Measurements from ENCODE around the gene TBC1D19.
"Not testable (repeated sequence)": the region's sequence is repeated elsewhere in the genome, so short reads cannot be mapped to it uniquely, and the experiment has no call there.

TBC1D19 gene, protein sequence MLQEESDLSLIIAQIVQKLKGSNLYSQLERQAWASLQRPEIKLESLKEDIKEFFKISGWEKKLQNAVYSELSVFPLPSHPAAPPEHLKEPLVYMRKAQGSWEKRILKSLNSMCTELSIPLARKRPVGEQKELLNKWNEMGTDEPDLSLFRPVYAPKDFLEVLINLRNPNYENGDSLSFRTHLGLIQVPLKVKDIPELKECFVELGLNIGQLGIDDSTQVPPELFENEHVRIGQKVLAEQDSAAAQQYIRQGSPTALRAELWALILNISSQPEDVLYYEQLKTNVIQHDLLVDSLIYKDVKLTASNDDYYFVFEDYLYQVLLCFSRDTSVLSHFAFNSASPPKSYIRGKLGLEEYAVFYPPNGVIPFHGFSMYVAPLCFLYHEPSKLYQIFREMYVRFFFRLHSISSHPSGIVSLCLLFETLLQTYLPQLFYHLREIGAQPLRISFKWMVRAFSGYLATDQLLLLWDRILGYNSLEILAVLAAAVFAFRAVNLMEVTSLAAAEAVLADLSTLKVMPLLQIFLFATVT

DNA sequence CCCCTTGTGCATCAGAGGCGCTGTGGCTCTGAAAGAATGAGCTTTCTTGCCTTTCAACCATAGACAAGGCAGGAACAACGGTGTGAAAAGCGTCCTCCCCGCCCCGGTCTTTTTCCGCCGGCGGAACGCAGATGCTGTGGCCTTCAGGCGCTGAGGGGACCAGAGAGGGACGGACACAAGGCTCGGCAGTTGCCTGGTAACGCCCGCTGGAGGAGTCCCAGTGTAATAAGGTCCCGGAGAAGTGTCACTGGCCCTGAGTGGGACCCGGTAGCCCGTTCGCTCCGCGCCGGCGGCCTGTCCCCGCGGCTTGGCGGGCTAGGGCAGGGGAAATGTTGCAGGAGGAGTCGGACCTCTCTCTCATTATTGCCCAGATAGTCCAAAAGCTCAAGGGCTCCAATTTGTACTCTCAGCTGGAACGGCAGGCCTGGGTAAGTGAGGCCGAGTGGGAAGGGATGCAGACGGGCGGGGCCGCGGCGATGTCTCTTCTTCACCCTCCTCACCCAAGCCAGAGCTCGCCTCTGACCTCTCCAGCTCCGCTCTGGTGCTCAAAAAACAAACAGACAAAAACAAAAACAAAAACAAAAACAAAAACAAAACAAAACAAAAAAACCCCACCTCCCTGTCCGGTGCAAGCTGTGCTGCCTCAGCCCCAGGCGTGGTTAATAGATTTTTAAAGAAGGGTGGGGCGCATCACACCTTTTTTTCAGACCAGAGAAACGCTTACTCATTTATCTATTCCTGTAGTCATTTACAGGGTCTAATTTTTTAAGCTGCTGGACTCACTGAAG is at the start of gene TBC1D19:
Gene TBC1D19, plus strand, starts transcription at position 220 of the 788 bp plus-strand sequence. Its CDS starts 110 bp downstream, at position 330.
- peak; percentile 84 for DNase-seq

DNA sequence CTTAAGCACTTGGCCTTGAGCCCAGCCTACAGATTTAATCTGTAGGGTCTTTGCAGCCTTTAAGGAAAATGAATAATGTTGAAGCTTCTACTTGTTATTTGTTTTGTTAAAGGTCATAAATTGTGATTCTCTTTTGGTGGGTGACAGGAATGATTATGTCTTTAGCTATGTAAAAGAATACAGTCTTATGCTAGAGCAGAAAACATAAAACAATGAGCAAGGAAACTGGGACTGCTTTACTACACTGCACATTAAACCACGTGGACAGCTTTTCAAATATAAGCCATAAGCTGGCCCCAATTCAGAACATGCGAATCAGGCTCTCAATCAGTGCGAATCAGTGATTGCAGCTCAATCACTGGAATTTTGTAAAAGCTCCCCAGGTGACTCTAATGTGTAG is 40.9 kb upstream of the TBC1D19 start:
- DNase-seq: no peak

DNA sequence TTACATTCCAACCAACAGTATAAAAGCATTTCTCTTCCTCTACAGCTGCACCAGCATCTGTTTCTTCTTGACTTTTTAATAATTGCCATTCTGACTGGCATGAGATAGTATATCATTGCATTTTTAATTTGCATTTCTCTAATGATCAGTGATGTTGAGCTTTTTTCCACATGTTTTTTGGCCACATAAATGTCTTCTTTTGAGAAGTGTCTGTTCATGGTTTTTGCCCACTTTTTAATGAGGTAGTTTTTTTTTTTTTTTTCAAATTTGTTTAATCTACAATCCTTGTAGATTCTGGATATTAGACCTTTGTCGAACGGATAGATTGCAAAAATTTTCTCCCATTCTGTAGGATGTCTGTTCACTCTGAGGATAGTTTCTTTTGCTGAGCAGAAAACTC is 39.5 kb upstream of the TBC1D19 start:
- no peak for DNase-seq

DNA sequence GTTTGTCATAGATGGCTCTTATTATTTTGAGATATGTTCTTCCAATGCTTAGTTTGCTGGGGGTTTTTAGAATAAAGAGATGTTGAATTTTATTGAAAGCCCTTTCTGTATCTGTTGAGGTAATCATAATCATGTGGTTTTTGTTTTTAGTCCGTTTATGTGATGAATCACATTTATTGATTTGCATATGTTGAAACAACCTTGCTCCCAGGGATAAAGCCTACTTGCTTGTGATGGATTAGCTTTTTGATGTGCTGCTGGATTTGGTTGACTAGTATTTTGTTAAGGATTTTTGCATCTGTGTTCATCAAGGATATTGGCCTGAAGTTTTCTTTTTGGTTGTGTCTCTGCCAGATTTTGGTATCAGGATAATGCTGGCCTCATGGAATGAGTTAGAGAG is 35.5 kb upstream of the TBC1D19 start:
- DNase-seq: not testable (repeated sequence)

DNA sequence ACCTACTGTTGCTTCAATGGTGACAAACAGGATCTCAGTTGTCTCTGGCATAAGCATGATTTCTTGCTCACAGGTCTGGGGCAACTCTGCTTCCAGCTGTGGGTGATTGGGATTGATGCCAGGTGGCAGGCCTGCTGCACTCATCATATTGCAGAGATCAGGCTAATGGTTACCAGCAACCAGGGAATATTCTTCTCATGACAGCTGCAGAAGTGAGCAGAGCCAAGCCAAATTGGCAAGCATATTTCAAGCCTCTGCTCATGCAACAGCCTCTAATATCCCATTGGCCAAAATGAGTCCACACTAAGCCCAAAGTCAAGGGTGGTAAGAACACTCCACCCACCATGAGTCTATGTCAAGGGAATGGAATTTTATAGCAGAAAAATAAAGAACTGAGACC is 26.7 kb upstream of the TBC1D19 start:
- DNase-seq: no peak

DNA sequence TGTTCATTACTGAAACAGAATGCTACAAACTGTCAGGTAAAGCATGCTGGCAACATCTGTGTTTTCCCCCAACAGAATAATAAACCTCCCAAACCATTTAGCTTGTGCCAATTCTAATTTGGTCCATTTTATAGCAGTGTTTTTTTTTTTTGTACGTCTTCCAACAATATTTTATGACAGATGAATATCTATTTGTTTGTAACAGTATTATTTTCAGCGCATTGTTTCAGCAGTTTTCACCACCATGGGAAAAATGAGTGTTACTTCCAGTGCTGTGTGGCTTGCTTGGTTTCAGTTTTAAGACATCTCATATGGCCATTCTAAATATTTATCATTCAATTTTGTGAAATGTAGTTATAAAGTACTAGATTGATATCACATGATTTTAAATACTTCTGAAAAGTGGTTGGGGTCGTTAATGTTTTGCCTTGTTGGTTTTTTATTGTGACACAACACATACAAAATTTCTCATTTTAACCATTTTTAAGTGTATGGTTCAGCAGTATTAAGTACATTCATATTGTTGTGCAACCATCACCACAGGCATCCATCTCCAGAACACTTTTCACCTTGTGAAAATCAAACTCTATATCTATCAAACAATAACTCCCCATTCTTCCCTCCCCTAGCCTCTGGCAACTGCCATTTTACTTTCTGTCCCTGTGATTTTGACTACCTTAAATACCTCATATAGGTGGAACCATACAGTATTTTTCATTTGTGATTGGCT is 25.6 kb upstream of the TBC1D19 start:
- DNase-seq: no peak

DNA sequence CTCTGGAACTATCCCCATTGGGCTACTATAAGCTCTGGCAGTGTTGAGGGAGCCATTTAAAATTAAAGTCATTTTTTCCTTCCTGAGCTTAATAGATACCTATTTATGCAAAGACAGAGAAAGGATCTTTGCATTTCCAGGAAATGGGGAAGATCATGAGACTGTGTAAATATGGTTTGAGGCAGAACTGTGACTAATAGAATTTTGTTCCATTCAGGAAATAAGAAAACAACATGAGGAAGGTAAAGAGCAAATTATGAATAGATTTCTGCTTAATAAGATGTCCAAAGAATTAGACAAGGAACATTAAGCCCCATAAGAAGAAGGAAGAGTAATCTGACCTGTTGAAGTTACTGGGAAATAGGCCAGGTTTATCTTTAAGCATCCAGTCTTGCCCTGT is 17.8 kb upstream of the TBC1D19 start:
- DNase-seq: no peak

DNA sequence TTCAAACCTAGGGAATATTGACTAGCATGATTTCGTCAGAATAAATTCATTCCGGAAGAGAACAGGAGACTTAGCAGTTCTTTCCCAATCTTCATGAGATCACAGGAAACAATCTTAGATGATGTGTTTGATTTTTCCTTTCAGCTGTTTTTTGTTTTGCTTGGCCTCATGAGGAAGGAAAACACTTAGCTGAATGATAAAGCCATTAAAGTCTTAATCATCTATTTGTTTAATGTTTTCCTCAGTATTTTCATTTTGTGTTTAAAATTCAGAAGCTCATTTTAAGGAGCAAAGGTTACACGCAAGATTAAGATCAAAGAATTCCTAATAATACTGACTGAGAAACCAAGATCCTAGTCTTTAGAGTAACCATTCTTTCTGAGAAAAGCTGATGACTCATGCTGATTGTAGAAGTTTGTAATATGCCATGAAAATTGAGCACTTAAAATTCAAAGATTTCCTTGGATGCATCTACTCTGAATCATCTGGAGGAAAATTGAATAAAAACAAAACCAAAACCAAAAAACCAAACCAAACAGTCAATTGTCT is 15.4 kb upstream of the TBC1D19 start:
- DNase-seq: no peak

DNA sequence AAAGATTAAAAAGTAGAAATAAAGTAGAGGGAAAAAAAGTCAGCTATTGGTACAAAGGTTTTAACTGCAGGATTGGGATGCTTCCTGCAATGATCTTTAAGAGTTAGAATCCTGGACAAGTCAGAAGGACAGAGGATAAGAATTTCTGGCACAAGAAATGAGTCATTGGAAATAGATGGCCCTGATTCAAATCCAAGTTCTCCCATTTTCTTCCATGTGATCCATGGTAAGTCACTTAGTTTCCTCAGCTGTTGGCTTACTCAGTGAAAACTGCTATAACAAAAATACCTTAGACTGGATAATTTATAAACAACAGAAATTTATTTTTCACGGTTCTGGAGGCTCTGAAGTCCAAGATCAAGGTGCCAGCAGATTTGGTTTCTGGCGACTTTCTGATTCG is 13.3 kb upstream of the TBC1D19 start:
- DNase-seq: no peak

DNA sequence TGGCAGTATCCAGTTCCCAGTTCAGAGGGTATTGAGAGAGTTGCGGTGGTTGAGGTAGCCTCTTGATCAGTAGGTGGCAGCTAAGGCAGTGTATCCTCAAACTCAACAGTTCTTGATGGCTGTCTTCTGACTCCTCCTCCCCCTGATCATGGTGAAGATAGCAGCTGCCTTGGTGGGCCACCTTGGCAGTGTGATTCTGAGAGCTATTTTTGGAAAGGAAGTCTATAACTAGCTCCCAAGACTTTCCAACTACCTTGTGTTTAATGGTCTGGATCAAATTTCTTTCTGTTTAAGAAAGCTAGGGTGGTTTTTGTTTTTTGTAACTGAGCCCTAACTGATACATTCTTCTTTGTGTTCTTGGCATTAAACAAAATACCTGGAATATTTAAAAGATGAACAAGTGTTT is 10.5 kb upstream of the TBC1D19 start:
- DNase-seq: no peak

DNA sequence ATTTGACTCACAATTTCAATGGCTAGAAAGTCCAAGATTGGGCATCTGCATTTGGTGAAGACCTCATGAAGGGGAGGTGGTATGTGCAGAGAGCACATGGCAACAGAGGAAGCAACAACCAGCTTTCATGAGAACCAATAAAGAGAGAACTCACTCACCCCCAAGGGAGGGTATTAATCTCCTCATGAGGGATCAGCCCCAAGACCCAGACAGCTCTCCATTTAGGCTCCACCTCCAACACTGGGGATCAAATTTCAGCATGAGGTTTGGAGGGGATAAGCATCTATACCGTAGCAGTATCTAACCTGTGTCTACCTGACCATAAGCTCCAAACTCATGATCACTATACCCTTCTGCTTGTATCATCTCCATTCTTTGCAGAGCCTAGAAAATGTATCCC is 9.3 kb upstream of the TBC1D19 start:
- DNase-seq: no peak

DNA sequence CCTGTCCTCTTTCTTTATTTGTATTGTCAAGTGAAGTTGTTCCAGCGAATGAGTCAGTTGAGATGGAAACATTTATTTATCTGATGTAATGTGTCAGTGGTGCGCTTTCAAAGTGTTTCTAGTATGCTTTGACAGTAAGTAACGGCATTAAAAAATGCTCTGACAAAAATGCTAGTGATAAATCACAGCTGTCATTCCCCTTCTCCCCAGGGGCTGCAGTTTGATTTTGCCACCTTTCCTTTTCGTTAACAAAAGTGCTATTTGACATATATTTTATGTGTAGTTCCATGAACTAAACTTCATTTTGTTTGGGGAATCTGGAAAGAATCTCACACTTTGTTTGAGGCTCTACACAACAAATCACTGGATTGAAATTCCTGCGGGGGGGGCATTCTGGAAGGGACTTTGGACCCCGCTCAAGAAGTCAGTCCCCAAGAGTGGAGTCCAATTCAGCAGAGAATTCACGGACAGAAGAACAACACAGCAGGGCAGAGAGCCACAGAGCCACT is 7.6 kb upstream of the TBC1D19 start:
- no peak for DNase-seq

DNA sequence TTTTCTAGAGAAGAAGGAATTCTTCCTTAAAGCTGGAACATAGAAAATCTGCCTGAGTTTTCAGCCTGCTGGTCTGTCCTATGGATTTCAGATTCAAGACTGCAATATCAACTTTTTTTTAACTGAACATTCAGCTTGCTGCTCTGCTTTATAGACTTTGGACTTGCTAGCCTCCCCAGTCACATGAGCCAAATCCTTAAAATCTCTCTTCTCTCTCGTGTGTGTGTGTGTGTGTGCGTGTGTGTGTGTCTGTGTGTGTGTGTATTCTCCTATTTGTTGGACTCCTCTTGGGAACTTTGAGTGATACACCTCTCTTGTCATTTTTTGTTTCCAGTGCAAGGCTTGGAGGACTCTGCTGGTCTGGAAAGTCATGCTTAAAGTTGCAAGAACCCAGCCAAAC is 6.8 kb upstream of the TBC1D19 start:
- DNase-seq: no peak

DNA sequence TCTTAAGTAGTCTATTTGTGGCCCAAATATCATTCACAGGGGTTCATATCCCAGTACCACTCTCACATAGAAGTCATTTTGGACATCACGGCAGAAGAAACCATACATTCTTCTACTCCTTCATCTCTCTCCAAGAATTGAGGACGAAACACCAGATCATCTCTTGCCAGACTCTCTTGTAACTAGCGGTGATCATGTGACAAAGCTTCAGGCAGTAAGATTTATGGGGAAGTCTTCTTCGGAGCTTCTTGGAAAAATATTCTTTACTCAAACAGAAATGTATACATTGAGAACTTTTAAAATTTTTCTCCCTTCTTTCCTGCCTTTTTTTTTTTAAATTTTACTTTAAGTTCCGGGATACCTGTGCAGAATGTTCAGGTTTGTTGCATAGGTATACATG is 4.7 kb upstream of the TBC1D19 start:
- no peak for DNase-seq

DNA sequence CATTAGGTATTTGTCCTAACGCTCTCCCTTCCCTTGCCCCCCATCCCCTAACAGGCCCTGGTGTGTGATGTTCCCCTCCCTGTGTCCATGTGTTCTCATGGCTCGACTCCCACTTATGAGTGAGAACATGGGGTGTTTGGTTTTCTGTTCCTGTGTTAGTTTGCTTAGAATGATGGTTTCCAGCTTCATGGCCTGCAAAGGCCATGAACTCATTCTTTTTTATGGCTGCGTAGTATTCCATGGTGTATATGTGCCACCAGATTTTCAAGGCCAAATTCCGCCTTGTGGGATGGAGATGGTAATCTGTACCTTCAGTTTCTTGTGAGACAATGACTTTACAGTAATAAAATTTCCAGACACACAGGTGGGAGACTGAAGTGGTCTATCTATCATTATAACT is 2.5 kb upstream of the TBC1D19 start:
- DNase-seq: not testable (repeated sequence)

DNA sequence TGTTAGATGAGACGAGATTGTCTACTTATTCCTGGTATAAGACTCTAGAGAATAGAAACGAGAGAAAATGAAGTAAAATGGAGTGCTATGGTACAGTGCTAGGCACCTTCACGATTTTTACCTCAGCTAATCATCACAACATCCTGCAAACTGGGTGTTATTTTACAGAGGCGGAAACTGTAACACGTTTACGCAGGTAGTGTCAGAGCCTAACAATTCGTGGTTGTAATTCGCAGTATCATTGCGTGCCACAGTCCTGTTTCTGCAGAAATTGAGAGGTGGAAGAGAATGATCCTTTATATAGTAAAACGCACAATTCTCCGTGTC is 383 bp upstream of the TBC1D19 start:
- no peak for DNase-seq

DNA sequence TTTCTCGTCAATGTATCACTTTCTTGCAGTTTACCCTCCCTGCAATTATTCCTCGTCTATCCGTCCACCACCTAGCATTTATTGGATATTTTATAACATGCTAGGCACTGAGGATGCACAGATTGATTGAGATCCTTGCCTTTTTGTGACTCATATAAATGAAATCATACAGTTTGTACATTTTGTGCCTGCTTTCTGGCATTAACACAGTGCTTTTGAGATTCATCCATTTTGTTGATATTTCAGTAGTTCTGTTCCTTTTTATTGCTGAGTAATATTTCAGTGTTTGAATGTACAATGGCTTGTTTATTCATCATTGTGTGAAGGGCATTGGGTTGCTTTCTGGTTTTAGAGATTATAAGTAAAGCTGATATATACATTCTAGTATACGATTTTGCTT is 841 bp downstream of the TBC1D19 start:
- DNase-seq: no peak

DNA sequence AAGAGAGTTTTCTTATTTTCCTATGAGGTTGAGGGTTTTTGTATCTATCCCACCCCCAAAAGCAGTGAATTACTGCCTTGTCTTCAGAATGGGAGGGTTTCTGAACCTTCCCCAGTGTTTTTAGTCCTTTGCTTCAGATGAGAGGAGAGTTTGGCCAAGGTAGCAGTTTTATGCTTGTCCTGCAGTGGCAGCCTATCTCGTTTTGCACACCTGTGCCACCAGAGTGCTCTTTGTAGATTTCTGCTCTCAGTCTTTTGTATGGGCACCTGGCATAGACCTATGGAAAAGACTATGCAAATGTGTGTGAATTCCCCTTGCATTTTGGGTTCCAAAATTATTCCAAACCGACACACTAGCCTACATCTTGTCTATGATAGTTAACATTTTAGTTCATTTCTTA is 5.8 kb downstream of the TBC1D19 start:
- no peak for DNase-seq

DNA sequence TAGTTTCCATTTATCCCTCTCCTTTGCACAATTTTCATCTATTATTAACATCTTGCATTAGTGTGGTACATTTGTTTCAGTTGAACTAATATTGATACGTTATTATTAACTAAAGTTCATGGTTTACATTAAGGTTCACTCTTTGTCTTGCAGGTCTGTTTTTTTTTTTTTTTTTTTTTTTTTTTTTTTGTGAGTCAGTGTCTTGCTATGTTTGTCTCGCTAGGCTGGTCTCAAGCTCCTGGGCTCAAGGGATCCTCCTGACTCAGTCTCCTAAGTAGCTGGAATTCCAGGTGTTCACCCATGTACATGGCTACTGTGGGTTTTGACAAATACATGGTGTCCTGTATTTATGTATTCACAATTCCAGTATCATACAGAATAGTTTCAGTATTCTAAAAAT is 6.8 kb downstream of the TBC1D19 start:
- DNase-seq: no peak

DNA sequence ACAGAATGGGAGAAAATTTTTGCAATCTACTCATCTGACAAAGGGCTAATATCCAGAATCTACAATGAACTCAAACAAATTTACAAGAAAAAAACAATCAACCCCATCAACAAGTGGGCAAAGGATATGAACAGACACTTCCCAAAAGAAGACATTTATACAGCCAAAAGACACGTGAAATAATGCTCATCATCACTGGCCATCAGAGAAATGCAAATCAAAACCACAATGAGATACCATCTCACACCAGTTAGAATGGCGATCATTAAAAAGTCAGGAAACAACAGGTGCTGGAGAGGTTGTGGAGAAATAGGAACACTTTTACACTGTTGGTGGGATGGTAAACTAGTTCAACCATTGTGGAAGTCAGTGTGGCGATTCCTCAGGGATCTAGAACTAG is 9.7 kb downstream of the TBC1D19 start:
- not testable (repeated sequence) for DNase-seq

DNA sequence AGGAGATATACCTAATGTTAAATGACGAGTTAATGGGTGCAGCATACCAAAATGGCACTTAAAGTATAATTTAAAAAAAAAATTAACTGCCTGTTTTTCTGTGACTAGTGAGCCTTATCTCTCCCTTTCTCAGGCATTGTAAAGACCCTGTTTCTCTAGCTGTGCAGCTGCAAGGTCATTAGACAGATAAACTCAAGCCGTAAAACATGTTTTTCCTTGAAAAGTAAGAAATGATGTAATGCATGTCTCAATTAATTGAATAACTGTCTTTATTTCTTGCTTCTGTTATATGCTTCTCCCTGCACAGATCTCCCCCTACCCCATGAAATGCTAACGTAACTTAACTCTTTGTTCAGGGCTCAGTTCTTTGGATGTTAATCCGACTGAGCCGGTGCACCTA is 10.5 kb downstream of the TBC1D19 start:
- DNase-seq: no peak

DNA sequence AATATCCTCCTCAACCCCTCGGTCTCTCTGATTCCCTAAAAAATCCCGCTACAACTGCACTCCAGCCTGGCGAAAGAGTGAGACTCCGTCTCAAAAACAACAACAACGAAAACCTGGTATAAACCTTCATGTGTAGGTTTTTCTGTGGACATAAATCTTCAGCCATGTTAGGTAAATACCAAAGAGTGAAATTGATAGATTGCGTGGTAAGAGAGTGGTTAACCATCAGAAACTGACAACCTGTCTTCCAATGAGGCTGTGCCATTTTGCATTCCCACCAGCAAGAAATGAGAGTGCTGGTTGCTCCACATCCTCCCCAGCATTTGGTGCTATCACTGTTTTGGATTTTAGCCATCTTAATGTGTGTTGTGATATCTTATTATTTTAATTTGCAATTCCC is 10.9 kb downstream of the TBC1D19 start:
- no peak for DNase-seq

DNA sequence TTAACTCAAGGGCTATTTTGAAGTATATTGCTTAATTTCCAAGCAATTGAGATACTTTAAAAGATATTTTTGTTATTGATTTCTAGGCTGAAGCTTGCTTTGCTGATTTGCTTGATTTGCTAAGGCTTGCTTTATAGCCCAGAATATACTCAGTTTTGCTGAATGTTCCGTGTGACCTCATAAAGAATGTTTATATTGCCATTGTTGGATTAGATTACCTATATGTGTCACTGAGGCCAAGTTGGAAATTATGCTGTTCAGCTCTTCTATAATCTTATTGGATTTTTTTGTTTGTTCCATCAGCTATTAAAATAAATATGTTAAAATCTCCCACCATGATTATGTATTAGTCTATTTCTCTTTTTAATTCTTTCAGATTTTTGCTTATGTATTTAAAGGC is 13.0 kb downstream of the TBC1D19 start:
- no peak for DNase-seq

Measured in activated CD4-positive, alpha-beta T cell treated with anti-CD3 and anti-CD28 coated beads, Interleukin-2, amount 50 U/mL, for 4 hours (primary cell).